Ovary (tissue), 9 donors: Measurements from ENCODE around the gene ASPHD1. TPM values are rescaled to one million over a fixed set of nuclear protein-coding genes. Genes with fewer than 3 reads are reported as not detected.

Experiments used
- DNase-seq, 5 donors: peaks; one replicate each; pipeline ENCODE4 v3.0.0-alpha.2; 2019 to 2020
- H3K27ac ChIP-seq, 2 donors: fragments of 200-600 bp; one replicate each; pipeline versions ENCODE4 v1.5.1 to v1.8.0; 2019 to 2022
- H3K27me3 ChIP-seq: fragments of 200-600 bp; one replicate; pipeline ENCODE4 v1.8.0; 2022
- H3K36me3 ChIP-seq: fragments of 200-600 bp; sonication (generic); one replicate; pipeline ENCODE4 v1.5.1; 2019
- H3K4me1 ChIP-seq: one replicate; pipeline ENCODE4 v1.8.1; 2013; ENCODE audit warnings: mild to moderate bottlenecking, moderate library complexity; ENCODE audit not compliant: insufficient read depth
- H3K4me3 ChIP-seq: fragments of 200-600 bp; sonication (generic); one replicate; pipeline ENCODE4 v1.5.1; 2017
- H3K9me3 ChIP-seq, 2 donors: fragments of 200-600 bp in 1 of 2; sonication (generic) in 1 of 2; one replicate each; pipeline versions ENCODE4 v1.5.1 to v1.8.1; 2013 to 2019; ENCODE audit warnings: mild to moderate bottlenecking in 1 of 2, moderate library complexity in 1 of 2
- EP300 ChIP-seq: sonication (generic); formaldehyde crosslinking; IDR thresholded peaks from one replicate; pipeline ENCODE4 v1.6.1; 2017; ENCODE audit warnings: antibody characterized with exemption
- POLR2A ChIP-seq: fragments of 450-650 bp; IDR thresholded peaks from one replicate; pipeline ENCODE4 v1.6.1; 2017; ENCODE audit warnings: antibody characterized with exemption, mild to moderate bottlenecking, moderate library complexity
- WGBS, 3 donors: extraction: QIAGEN DNeasy Blood & Tissue Kit in 1 of 3; methylation state at CpG; one replicate each; pipeline versions ENCODE4 v1.1.5 to v1.1.7; 2013 to 2017; 5-methylcytosine and 5-hydroxymethylcytosine counted together
- intact Hi-C, 4 donors: fragments of 100-400 bp; cut with DNase I; formaldehyde crosslinking; loops; one replicate each; pipeline versions ENCODE4 v1.11.0 to v1.15.1; 2022 to 2023
- polyA plus RNA-seq, 2 donors: library from polyadenylated mRNA; stranded (reverse); fragments of 200-250 nt in 1 of 2; fragments of 350-450 nt in 1 of 2; fragmentation: Illumina TruSeq in 1 of 2; extraction: RNeasy Lipid Tissue Mini Kit (QIAGEN cat#74804) in 1 of 2; gene quantifications; one replicate each; pipeline ENCODE4 v1.2.3, GENCODE V29; 2013 to 2014
- total RNA-seq, 7 donors: library from RNA; depleted of rRNA in 2 of 7; stranded (reverse); fragments of >200 nt in 2 of 7; fragmentation: NEBNext Ultra II Directional in 3 of 7; extraction: Animal tissue kit (Norgen Biotek cat#: 25700) in 3 of 7; gene quantifications; one replicate each; pipeline versions ENCODE4 v1.1.0 to v1.2.4, GENCODE V29; 2016 to 2023
- TF ChIP-seq, protein P1 (sequence below), 3 donors: fragments of 450-650 bp in 2 of 3; fragments of 200-600 bp in 1 of 3; IDR thresholded peaks; one replicate each; pipeline versions ENCODE4 v1.5.1 to v1.8.0; 2016 to 2022; ENCODE audit warnings: antibody characterized with exemption in 3 of 3, mild to moderate bottlenecking in 1 of 3
- donor health status: DM: no; HTN: no; CAD: no; lungs with moderate emphysema.
- donor health status: DM: no; HTN: no; CAD: no.
- donor health status: Bipolar disorder and iron deficiency.
- donor health status: DM: yes; HTN: yes; CAD: no.
- donor health status: DM: no; HTN: no; CAD: no.
- donor health status: DM: yes; HTN: yes; CAD: no.

Gene ASPHD1
- total and polyA plus RNA-seq, 9 donors = 0.38 to 7.8 (median 1.2) TPM; not detected in 1

DNA sequence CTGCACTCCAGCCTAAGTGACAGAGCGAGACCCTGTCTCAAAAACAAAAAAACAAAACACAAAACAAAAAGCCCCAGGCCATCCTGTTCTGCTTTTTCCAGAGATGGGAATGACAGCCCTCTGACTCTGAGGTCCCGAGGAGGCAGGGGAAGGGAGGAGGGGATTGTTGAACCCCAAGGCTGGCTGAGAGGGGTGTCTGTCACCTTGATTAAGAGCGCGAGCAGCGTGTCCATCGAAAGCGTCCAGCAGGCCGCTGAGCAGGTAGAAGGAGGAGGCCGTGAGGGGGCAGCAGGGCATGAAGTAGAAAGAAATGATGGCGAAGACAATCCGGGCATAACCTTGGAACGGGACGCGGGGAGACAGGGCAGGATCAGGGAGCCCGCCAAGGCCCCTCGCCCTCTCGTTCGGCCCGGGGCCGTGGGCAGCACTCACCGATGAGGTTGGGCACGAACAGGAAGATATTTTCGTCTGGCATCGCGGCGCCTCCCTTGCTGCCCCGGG is 37.9 kb upstream of the ASPHD1 start:
- 1 to 2% (median 2%) methylated on average over 27 of the region's 27 CpGs for WGBS, 3 donors
- H3K9me3 ChIP-seq = no peaks in the 10 kb centered on the region
- no peaks in the 10 kb centered on the region for H3K36me3 ChIP-seq
- peak overlapping the region; percentile 89 to 93 for H3K27ac ChIP-seq
- intact Hi-C loops = loop anchor here in 1 of 4 donors (10.0 kb wide), 1 partner anchor 142 kb away; no protein-coding TSS in a partner anchor
- TF ChIP-seq EP300 (no peak), POLR2A (no peak)
- TF ChIP-seq, protein P1, sequence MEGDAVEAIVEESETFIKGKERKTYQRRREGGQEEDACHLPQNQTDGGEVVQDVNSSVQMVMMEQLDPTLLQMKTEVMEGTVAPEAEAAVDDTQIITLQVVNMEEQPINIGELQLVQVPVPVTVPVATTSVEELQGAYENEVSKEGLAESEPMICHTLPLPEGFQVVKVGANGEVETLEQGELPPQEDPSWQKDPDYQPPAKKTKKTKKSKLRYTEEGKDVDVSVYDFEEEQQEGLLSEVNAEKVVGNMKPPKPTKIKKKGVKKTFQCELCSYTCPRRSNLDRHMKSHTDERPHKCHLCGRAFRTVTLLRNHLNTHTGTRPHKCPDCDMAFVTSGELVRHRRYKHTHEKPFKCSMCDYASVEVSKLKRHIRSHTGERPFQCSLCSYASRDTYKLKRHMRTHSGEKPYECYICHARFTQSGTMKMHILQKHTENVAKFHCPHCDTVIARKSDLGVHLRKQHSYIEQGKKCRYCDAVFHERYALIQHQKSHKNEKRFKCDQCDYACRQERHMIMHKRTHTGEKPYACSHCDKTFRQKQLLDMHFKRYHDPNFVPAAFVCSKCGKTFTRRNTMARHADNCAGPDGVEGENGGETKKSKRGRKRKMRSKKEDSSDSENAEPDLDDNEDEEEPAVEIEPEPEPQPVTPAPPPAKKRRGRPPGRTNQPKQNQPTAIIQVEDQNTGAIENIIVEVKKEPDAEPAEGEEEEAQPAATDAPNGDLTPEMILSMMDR (IDR thresholded peaks at IDR 0.05) = no peak
- peaks cover 4% of the 10 kb centered on the region for H3K4me1 ChIP-seq
- DNase-seq = no peak
- no peaks in the 10 kb centered on the region for H3K27me3 ChIP-seq
- H3K4me3 ChIP-seq = peak overlapping the region; percentile 77

DNA sequence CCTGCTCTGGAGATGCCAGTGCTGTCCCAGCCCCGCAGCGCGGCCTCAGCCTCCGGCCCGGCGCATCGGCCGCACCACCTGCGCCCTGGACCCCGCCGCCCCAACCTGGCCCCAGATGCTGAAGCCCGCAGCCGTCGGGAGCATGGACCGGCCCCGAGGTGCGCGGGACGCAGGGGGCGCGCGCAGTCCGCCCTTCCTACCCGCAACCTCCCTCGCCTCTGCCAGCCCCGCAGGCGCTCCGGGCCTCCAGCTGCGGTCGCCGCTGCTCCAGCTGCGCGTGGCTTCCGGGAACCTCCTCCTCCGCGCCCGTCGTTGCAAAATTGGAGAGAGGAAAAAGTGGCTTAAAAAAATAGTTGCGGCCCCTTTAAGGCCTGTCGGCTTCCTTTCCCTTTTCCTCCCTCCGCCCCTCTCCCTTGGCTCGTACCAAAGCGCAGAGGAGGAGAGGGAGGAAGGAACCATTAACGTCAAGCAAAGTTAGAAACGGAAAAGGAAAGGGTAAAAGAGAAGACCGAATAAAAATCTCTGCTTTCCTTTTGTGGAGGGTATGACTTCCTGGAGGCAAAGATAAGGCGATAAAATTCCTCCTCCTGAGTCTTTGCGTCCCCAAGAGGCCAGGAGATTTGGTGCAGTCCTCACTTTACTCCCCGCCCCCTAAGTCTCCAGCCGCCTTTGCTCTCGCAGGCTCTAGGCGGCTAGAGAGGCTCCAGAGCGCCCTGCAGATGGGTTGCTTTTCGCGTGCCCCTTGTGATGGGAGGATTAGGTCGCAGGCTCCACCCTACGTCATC is 37.2 kb upstream of the ASPHD1 start, which contains the start of gene CDIPT:
TSS of gene CDIPT (minus strand) at position 343 of the 785 bp plus-strand sequence. CDS start 369 bp downstream, outside the sequence.
- DNase-seq = peak; percentile 90 to 93 (median 93)

DNA sequence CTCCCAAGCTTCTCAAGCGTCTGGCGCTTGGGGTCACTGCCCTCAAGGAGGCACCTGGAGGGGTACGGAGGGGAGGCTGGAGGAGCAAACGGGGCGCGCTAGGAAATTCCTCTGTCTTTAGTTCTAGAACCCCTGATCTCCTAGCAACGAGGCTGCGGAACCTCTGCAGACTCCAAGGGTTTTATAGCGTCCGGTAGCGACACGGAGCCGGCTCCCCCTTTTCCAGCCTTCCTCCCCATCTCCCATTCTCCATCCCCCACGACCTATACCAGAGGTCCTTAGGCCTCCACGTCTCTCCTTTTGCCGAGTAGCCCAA is 36.7 kb upstream of the ASPHD1 start:
- DNase-seq = no peak
- intact Hi-C loops = loop anchor here in 1 of 4 donors (10.0 kb wide), 1 partner anchor 141 kb away; no protein-coding TSS in a partner anchor
- 21 to 28% (median 24%) methylated on average over 16 of the region's 16 CpGs for WGBS, 3 donors
- Histone ChIP-seq H3K4me1 (peaks cover 4% of the 10 kb centered on the region), H3K9me3 (no peaks in the 10 kb centered on the region), H3K27ac (peak overlapping the region; percentile 89 to 93), H3K36me3 (no peaks in the 10 kb centered on the region), H3K27me3 (no peaks in the 10 kb centered on the region), H3K4me3 (no peak overlapping the region)
- no peak for TF ChIP-seq EP300
- TF ChIP-seq, protein P1 (IDR thresholded peaks at IDR 0.05) = peak in 1 of 3 donors; percentile 7

More for the DNA sequence above, 37.2 kb upstream of the ASPHD1 start, which contains the start of gene CDIPT:
- Histone ChIP-seq H3K9me3 (no peaks in the 10 kb centered on the region), H3K27ac (peak within 1 kb of the TSS; percentile 89 to 93), H3K36me3 (no peaks in the 10 kb centered on the region), H3K4me3 (peak within 1 kb of the TSS; percentile 77), H3K27me3 (no peaks in the 10 kb centered on the region), H3K4me1 (peaks cover 4% of the 10 kb centered on the region)
- 0 to 1% (median 0%) methylated on average over 45 to 57 of the region's 57 CpGs for WGBS, 3 donors
- intact Hi-C loops = loop anchor here in 1 of 4 donors (10.0 kb wide), 1 partner anchor 142 kb away; no protein-coding TSS in a partner anchor
- TF ChIP-seq, protein P1 (IDR thresholded peaks at IDR 0.05) = peak; percentile 35 to 91 (median 84)
- TF ChIP-seq POLR2A = no peak

DNA sequence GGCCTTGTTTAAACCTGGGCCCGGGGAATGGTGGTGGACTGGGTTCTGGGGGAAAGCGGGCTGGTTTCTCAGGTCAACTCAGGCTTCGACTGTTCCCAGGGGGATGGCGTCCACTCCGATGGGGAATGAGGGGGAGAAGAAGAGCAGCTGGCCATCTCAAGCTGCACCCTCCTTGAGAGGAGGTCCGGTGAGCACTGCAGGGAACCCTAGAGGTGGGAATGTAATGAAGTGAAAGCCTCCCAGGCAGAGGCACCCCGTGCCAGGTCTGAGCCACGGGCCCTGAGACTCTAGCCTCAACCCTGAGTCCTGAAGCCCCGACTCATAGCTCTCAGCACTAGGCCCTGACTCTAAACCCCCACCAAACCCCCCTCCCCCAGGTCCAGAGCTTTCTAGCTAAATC is 36.1 kb upstream of the ASPHD1 start:
- TF ChIP-seq POLR2A = no peak
- H3K4me1 ChIP-seq = peaks cover 4% of the 10 kb centered on the region
- no peak overlapping the region for H3K27ac ChIP-seq
- H3K4me3 ChIP-seq = no peak overlapping the region
- intact Hi-C loops = loop anchor here in 1 of 4 donors (10.0 kb wide), 1 partner anchor 141 kb away; no protein-coding TSS in a partner anchor
- no peaks in the 10 kb centered on the region for H3K27me3 ChIP-seq
- H3K36me3 ChIP-seq = no peaks in the 10 kb centered on the region
- DNase-seq = no peak
- H3K9me3 ChIP-seq = no peaks in the 10 kb centered on the region
- 65 to 71% (median 66%) methylated on average over 9 of the region's 9 CpGs for WGBS, 3 donors
